DMS53 treated with DMSO at 0.1 percent for 48 hours (cell line): ENCODE measurements around the gene CDH13.

ENCODE experiments used
- DNase-seq: peaks from one replicate; lab custom pipeline; 2025; ENCODE audit not compliant: unreplicated experiment; lab: John Stamatoyannopoulos, UW

Gene CDH13

DNA sequence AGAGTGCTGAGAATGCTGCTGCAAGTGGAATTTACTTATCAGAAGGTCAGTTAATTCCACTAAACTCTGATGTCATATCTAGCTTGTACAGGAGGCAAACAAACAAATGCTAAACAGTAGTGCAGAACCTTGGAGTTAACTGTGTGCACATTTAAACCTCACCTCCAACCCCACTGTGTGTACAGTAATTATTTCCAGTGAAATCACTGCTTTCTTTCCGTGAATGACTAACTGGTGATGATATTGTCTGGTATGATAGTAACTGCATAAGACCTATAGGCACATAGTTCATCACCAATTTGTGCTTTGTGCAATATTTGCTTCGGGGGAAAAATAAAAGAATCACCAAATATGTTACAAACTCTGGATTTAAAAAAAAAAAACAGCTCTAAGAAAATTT lies 688.5 kb downstream of the CDH13 start:
- DNase-seq: no peak

DNA sequence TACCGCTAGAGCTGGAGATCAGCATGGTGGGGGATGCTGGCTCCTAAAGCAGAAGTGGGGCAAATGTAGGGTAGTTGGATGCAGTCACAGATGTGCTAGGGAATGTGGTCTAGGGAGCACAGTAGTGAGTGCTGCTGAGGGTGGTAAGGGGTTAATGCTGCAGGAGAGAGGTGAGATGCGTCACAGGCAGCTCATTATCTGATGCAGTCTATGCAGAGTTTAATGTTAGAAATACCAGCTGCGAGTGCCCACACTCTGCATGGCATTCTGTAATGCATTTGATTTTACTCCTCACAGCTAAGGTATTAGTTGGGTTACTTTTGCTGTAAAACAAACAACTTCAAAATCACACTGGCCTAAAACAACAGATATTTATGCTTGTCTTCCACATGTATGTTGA lies 689.7 kb downstream of the CDH13 start:
- DNase-seq: no peak

DNA sequence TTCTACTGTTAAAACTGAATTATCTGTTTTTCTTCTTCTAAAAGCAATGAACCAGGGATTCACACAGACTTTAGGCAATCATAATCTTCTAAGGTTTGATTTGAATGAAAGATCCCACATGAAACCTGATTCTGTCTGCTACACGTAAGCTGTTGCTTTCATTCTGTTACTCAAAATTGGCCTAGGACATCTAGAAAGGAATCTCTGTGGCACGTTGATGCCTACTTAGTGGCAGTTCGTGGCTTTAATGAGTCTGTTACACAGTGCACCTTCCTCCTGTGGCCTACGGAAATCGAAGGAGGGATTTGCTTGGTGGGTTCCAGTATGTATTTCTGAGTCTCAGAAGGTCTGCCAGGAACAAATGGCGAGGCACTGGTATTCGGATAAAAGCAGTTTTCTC lies 691.6 kb downstream of the CDH13 start:
- no peak for DNase-seq

DNA sequence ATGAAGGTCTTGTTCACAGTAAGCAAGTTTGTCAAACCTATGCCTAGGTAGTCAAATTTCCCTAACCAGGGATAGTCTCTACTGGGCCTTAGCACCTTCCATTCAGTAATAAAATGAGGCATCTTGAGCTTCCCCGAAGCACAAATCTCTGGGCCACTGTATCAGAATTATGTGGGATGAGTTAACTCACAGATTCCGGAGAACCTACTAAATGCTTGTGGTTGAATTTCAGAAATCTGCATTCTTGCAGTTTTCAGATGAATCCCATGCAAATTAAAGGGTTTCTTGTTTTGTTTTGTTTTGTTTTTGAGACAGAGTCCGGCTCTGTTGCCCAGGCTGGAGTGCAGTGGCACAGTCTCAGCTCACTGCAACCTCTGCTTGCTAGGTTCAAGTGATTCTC lies 702.2 kb downstream of the CDH13 start:
- no peak for DNase-seq

DNA sequence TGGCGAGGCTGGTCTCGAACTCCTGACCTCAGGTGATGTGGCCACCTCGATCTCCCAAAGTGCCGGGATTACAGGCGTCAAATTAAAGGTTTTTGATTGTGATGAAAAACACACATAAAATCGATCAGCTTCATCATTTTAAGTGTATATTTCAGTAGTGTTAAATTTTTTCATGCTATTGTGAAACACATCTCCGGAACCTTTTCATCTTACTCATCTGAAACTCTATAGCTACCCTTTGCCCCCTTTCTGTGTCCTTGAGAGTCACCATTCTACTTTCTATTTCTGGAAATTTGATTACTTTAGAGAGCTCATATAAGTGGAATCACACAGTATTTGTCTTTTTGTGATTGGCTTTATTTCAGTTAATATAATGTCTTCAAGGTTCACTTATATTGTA lies 702.7 kb downstream of the CDH13 start:
- no peak for DNase-seq

DNA sequence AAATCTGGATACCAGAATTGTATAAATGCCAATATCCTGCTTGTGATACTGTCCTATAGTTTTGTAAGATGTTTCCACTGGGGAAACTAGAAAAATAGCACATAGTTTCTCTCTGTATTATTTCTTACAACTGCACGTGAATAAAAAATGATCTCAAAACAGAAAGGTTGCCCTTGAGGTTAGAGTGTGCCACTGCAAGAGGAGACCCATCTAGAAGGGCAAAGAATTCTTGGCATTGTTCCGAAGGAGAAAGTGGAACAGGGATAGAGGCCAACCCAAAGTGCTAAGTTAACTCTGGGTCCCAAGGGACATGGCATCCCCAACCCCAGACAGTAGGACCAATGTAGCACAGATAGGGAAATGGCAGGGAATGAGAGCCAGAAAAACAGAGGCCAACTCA lies 703.5 kb downstream of the CDH13 start:
- no peak for DNase-seq

DNA sequence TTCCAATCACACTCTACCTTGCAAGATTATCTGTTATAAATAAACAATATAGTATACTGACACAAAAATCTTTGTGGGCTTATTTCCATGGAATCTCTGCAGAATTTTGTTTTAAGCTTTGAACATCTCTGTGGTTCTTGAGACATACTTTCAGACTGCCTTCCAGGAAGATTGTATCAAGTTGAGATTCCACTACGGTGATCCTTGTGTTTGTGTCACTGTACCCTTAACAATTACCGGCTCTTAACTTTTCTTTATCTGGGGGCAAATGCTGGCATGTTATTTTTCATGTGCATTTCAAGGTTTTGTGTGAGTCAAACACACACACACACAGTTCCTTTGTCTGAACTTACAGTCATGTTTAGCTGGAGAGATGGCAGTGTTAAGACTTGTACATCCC lies 708.3 kb downstream of the CDH13 start:
- DNase-seq: no peak

DNA sequence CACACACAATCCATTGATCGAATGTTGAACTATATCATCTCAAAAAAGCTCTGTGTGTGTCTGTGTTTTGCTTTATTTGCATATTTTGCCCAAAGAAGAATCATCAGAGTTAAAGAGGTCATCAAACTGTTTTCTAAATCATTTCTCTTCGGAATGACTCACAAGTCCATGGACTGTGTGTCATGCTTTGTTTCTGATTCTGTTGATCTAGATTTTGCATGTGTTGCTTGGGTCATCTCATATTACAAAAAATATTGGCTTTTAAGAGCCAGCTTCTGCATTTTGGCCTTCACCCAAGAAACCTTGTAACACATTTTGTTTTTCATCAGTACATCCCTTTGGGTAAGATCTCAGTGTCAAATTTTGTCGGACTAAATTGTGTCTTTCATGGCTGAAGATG lies 709.8 kb downstream of the CDH13 start:
- DNase-seq: no peak

DNA sequence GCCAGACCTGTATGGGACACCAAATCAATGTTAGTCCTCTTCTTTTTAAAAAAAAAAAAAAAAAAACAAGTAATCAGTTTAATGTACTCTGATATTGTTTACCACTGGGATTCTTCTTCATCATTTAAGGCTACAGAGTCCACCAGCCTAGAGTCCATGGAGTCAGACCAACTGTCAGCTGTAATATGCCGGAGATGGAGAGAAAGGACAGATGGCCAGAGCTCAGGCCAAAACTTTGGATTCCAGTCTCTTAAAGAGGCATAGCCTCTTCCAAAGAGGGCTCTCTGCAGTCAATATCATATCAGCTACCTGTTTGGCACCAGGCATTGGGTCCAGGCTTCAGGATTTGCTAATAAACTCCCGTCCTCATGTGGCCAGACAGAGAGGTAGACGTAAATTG lies 711.4 kb downstream of the CDH13 start:
- no peak for DNase-seq

DNA sequence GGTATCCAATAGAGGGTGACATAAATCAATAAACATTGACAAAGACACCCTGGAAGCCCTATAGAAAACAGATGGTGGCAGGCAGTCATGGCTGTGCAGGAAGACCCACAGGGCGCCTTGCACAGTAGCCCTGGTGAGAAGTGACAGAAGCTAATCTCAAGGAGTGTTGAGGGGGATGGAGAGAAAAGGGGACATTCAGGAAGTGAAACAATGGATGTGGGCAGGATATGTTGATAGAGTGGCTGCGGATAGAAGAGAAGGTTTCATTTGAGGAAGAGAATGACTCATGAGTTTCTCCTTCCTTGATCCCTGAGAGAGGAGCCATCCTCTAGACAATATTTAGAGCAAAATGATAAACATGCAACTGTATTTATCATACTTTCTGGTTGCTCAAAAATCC lies 712.2 kb downstream of the CDH13 start:
- DNase-seq: no peak

DNA sequence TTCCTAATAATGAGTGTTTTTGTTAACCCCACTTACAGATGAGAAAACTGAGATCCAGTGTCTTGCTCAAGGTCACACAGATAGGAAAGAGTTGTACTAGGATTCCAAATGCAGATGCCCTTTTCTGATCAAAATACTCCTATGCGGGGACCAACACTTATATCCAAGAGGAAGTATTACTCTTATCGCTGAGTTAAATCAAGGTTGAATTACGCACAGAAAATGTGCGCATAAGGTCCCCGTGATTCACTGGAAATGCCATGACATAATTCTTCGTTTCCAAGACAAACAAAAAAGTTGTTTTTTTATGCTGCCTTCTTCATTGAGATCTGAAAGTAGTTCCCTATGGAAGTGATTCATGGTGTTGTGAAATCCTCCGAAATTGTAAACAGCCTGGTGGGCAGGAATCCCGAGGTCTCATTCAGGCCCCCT lies 717.2 kb downstream of the CDH13 start:
- DNase-seq: no peak

DNA sequence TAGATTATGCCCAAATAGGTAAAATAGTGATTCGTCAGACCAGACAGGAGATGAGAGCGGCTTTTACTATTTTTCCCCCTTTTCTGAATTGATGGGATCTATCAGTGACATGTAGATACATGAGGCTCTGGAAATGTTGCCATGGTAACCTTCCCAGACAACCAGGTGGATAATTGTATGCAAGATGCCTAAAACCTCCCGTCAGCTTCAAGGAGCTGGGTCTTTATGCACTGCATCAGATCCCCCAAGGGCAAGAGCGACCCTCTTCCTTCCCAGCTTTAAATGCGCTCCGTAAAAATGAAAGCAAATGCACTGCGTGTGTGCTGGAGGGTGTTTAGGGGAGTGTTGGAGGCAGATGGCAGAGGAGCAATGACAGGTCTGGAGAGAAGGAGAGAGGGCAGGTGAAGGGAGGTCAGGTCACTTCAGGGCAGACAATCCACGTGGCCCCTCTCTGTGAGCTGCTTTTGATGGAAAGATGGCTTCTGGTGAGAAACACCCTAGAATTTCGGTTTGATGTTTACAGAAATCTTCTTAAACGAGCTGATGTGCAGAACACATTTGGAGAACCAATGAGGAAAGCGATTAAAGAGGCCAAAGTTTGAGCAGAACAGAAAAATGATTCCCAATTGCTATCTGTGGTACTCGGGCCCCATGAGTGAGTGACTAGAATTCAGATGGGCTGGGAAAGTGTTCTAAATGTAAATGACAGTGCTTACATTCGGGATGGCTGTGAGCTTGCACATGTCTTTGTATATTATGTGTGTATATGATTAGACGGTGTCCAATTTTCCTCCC lies 719.3 kb downstream of the CDH13 start:
- DNase-seq: no peak

DNA sequence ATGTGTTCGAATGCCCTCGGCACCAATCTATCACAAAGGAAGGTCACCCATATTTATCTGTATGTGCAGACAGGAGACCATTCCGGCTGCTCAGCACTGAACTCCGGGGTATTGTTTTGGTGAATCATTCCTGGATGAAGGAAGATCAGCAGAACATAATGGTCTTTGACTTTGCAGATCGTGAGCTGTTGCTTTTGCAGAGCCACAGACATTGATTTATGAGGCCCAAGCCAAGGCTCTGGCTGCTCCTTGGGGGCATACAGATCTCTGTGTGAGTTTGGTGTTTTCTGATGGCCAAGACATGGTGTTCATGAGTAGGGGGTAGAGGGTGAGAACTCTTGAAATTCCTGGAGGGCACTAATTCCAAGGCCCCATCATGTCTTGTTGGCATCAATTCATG lies 722.2 kb downstream of the CDH13 start:
- DNase-seq: no peak

DNA sequence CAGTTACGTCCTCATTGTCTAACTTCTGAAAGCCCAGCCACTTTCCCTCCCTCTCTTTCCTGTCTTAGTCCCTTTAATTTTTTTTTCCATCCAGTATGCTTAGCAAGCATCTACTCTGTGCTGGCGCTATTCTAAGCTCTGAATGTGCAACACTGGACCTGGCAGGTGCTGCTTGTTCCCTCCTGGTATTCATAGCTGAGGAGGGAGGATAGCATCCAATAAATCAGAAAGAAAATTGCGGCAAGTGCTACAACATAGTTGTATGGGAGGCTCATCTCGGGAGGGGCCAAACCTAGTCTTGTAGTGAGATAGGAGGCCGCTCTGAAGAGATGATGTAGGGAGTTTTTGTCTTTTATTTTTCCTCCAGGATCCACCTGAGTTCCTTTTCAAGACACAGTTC lies 723.7 kb downstream of the CDH13 start:
- DNase-seq: no peak

DNA sequence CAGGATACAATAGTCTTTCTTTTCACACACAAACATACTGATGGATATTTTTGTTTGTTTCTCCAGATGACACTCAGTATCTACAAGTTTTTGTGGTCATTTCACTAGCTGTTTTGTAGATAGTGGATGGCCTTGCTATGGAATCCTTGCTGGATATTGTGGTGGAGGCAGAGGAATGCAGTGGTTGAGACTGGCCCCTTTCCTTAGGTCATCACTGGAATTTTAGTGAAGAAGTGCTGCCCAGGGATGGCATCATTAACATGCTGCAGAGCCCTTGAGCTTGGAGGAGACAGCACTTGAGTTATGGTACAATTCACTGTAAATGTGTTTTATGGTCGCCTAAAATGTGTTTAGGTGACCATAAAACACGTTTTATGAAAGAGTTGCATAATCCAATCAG lies 725.1 kb downstream of the CDH13 start:
- DNase-seq: no peak

DNA sequence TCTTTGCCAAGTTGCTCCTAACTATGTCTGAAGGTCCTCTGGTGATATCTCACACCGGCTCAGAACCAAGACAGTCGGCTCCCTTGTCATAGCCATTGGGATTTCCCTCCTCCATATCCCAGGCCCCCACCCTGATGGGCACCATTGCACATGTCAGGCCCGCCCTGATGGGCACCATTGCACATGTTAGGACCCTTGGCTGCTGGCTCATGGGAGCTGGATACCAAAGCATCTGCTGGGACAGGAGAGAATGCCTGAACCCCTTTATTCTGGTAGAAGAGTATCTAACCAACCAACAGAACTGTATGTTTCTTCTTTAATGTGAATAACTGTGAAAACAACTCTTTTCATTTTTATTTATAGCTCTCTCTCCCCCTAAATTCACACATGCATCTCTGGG lies 726.5 kb downstream of the CDH13 start:
- no peak for DNase-seq

DNA sequence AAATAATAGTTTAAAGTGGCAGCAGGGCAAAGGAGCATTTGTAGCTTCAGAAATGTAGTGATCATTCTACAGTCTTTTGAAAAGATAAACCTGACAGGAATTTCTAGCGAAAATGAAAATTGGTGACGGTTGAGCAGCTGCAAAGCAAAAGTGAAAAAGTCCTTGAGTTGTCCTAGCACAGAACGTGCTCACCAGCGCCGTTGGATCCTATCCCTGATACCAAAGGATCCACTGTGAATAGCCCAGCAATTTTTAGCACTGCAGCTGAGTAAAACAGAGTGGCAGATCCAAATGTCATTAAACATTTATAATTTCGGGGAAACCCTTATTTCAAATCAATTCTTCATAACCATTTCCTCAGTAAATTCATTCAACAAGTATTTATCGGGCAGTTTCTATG lies 727.2 kb downstream of the CDH13 start:
- no peak for DNase-seq

DNA sequence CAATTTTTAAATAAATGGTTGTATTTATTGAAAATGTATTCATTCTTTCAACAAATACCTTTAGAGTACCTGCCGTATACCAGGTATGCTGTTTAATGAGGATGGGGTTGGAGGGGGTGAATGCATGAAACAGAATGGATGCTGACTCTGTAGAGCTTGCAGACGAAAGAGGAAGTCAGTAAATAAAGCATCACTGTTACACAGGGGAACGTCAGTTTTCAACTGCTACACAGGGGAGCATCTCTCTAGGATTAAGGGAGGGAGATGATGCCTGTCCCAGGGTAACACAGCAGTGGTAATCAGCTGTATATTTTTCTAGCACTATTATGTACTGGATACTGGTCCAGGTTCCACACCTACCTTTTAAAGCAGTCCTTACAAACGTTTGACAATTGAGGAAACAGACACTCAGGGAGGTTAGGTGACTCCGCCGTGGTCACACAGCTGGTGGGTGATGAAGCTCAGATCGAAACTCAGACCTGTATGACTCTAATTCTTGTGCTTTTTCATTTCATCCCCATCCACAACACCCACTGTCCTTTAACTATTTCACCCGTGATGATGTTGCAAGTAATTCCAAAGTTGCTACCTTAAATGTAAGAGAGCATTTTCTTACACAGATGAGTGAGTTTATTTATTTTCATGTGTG lies 728.9 kb downstream of the CDH13 start:
- no peak for DNase-seq

DNA sequence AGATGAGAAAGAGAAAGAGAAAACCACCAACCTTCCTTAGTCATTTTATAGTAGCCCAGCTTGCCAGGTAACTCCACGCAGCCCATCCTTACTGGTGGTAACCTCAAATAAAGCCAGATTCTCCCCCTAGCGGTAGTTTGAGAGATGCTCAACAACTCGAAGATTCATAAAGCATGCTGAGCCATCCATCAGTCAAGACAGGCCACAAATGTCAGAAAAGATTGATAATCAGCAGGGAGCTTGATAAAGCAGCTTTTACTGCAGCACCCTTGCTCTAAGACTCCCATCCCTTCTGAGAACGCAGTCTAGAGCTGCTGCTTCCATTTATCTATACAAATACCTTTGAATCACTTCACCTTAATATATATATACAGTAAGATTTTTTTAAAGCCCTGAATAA lies 729.5 kb downstream of the CDH13 start:
- peak; percentile 26 for DNase-seq

DNA sequence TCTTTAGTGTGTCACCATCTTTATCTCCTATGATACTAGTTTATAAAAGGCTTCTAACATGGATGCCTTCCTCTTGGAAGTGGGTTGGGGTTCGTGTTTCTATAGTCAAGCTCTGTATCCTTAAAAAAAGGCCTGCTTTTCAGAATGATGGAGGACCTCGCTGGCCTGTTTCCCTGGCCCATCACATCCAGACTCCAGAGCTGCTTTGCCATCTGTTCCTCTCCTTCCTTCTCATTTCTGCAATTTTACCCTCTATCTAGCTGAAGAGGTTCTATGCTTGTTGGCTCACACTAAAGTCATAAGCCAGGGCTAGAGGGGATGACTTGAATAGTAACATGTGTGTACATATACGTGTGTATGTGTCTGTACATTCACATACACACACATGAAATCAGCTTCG lies 730.2 kb downstream of the CDH13 start:
- DNase-seq: no peak

DNA sequence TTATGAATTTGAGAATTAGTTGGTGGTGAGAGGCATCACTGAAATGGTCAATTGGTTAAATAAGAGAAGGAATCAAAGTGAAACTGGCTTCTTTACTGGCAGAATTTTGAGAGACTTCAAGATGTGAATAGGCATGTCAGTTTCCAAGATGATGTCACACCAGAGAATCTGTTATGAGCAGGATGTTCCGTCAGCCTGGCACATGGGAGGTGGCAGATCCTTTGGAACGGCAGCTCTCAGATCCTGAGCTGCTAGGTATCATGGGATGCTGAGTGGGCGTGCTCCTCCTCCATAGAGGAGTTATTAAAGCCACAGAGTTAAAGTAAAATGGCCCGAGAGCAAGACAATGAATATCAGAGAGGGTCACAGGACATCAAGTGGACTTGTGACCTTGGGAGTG lies 736.8 kb downstream of the CDH13 start:
- no peak for DNase-seq

DNA sequence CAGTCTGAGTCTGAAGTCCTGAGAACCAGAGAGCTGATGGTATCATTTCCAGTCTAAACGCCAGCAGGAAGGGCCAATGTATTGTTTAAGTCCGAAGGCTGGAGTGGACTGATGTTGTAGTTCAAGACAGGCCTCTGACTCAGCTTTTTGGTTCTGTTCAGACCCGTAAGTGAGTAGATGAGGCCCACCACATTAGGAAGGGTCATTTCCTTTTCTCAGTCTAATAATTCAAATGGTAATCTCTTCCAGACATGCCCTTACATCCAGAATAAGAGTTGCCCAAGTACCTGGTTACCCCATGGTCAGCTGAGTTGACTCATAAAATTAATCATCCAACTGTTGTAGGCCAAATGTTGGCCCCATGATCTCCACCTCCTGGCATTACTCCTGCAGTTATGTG lies 738.4 kb downstream of the CDH13 start:
- DNase-seq: no peak

DNA sequence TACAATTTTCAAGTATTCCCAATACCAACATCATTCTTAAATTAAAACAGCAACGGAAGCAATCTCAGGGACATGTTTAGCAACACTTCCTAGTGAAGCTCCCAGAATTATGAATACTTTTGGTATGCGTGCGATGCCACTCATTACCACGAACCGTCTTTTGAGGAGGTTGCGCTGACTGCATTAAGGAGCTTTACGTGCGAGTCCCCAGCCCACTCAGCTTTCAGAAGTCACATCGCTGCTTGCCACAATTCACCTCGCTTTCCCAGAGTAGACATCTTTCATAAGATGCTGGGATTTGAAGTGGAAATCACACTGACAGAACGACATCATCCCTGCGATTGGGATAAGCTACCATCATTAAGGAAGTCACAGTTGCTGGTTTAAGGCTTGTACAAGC lies 739.5 kb downstream of the CDH13 start:
- DNase-seq: no peak
